PC-3 (cell line): ENCODE data around the gene C1orf185. TPM values are rescaled to one million over a fixed set of nuclear protein-coding genes. Genes with fewer than 3 reads are reported as not detected.

ENCODE experiments used
- ATAC-seq: fragments of 200-7000 bp; cut with Tn5 transposase; 2 replicates; pipeline ENCODE4 v1.9.1; 2020; ENCODE audit warnings: mild to moderate bottlenecking, moderate library complexity
- BruUV-seq: library from RNA; stranded (reverse); fragments of 400-500 nt; replicated peaks from 2 replicates; lab custom pipeline; 2021; lab: Mats Ljungman, UMichigan
- CTCF ChIA-PET: fragments of 300-600 bp; sonication (Branson Sonifier 250); formaldehyde crosslinking; loops from one replicate; lab custom pipeline; 2022; ENCODE audit warnings: antibody characterized with exemption; lab: Charles Lee
- POLR2A ChIA-PET: fragments of 300-600 bp; sonication (Branson Sonifier 250); formaldehyde crosslinking; loops from one replicate; lab custom pipeline; 2022; ENCODE audit warnings: antibody characterized with exemption; ENCODE audit not compliant: unreplicated experiment; lab: Charles Lee
- DNase-seq: peaks from one replicate; pipeline ENCODE4 v3.0.0-alpha.2; 2015
- H2AFZ ChIP-seq: fragments of 300-600 bp; sonication (generic); 2 replicates; pipeline ENCODE4 v1.6.0; 2016; ENCODE audit warnings: antibody characterized with exemption, low read length
- H3F3A ChIP-seq: fragments of 300-600 bp; sonication (generic); one replicate; pipeline ENCODE4 v1.6.0; 2017; ENCODE audit warnings: antibody characterized with exemption, low read length, control low read depth, mild to moderate bottlenecking; ENCODE audit not compliant: unreplicated experiment
- H3K27ac ChIP-seq: fragments of 300-600 bp; sonication (generic); 2 replicates; pipeline ENCODE4 v1.5.1; 2016; ENCODE audit warnings: mild to moderate bottlenecking, low read length
- H3K27me3 ChIP-seq: fragments of 300-600 bp; sonication (generic); 2 replicates; pipeline ENCODE4 v1.6.1; 2016; ENCODE audit warnings: low read length, mixed read lengths
- H3K36me3 ChIP-seq: fragments of 300-600 bp; sonication (generic); 2 replicates; pipeline ENCODE4 v1.6.1; 2016; ENCODE audit warnings: low read depth, mixed run types, low read length, mixed read lengths
- H3K4me1 ChIP-seq: fragments of 300-600 bp; sonication (generic); 2 replicates; pipeline ENCODE4 v1.5.1; 2016; ENCODE audit warnings: low read length; ENCODE audit not compliant: insufficient read depth
- H3K4me2 ChIP-seq: fragments of 300-600 bp; sonication (generic); 2 replicates; pipeline ENCODE4 v1.6.0; 2016; ENCODE audit warnings: low read length
- H3K4me3 ChIP-seq: fragments of 300-600 bp; sonication (generic); 2 replicates; pipeline ENCODE4 v1.5.1; 2016; ENCODE audit warnings: mild to moderate bottlenecking, low read length, mixed read lengths
- H3K79me2 ChIP-seq: fragments of 300-600 bp; sonication (generic); 2 replicates; pipeline ENCODE4 v1.6.1; 2017; ENCODE audit warnings: low read length, mixed read lengths
- H3K9ac ChIP-seq: fragments of 300-600 bp; sonication (generic); 2 replicates; pipeline ENCODE4 v1.6.0; 2016; ENCODE audit warnings: mild to moderate bottlenecking, low read length
- H3K9me2 ChIP-seq: fragments of 300-600 bp; sonication (generic); replicated peaks from 2 replicates; pipeline ENCODE4 v1.6.1; 2016; ENCODE audit warnings: mixed run types, low read length, mixed read lengths
- H3K9me3 ChIP-seq: fragments of 300-600 bp; sonication (generic); 2 replicates; pipeline ENCODE4 v1.6.1; 2016; ENCODE audit warnings: low read length, mixed read lengths
- H4K20me1 ChIP-seq: fragments of 300-600 bp; sonication (generic); 2 replicates; pipeline ENCODE4 v1.6.1; 2016; ENCODE audit warnings: low read length, mixed read lengths
- CTCF ChIP-seq: fragments of 300-600 bp; sonication (generic); conservative IDR thresholded peaks from 2 replicates; pipeline ENCODE4 v1.5.1; 2017; ENCODE audit warnings: antibody characterized with exemption, low read depth, mild to moderate bottlenecking, low read length
- EZH2 ChIP-seq: fragments of 300-600 bp; sonication (generic); IDR thresholded peaks from one replicate; pipeline ENCODE4 v1.6.1; 2017; ENCODE audit warnings: antibody characterized with exemption, mild to moderate bottlenecking, low read length; ENCODE audit not compliant: unreplicated experiment
- EZH2phosphoT487 ChIP-seq: fragments of 300-600 bp; sonication (generic); IDR thresholded peaks from 2 replicates; pipeline ENCODE4 v1.6.1; 2018; ENCODE audit warnings: mild to moderate bottlenecking, antibody characterized with exemption, low read length, borderline replicate concordance
- intact Hi-C: fragments of 100-400 bp; cut with micrococcal nuclease; formaldehyde crosslinking; loops from 2 replicates; pipeline ENCODE4 v1.9.0; 2023
- total RNA-seq: library from RNA; depleted of rRNA; stranded (reverse); fragments of >200 nt; gene quantifications from 2 replicates; pipeline ENCODE4 v1.2.3, GENCODE V29; 2014

The C1orf185 gene
- total RNA-seq, 1 experiment from 2014 or later, result not detected

- Histone ChIP-seq H3K27me3 (no peaks in the 10 kb centered on the region), H3K79me2 (no peaks in the 10 kb centered on the region), H3K4me2 (no peak overlapping the region; the same call in 1 of the 2 replicates), H3K4me3 (no peak overlapping the region), H3K9me2 (no peaks in the 10 kb centered on the region), H3K4me1 (peaks cover 34% of the 10 kb centered on the region), H2AFZ (no peak overlapping the region), H3K27ac (peak overlapping the region; percentile 86), H3K9ac (0 out of 2 replicates have a peak overlapping the region, but pooled peaks have one; percentile 52), H3K9me3 (0 out of 2 replicates have a peak, but pooled peaks cover 5% of the 10 kb centered on the region), H3K36me3 (no peaks in the 10 kb centered on the region), H4K20me1 (no peaks in the 10 kb centered on the region), H3F3A (peaks cover 9% of the 10 kb centered on the region)
- ChIA-PET CTCF (interaction anchor here (0.5 kb wide), 1 partner anchor 463 kb away, joined by 3 read pairs; no protein-coding TSS in a partner anchor), POLR2A (interaction anchor here (0.6 kb wide), 1 partner anchor 230 kb away, joined by 26 read pairs; no protein-coding TSS in a partner anchor)
- DNase-seq (peak; percentile 73), ATAC-seq (peak; percentile 4; the same call in 1 of the 2 replicates)
- no TSS peak for BruUV-seq
- TF ChIP-seq EZH2phosphoT487 (no peak), EZH2 (no peak), CTCF (no peak)
- intact Hi-C loops, result no loop called here
Measured at GRCh38 chr1:51061231-51061918, 40.7 kb upstream of the C1orf185 start.

- DNase-seq (peak; percentile 98), ATAC-seq (peak; percentile 91)
- no TSS peak for BruUV-seq
- Histone ChIP-seq H3K27me3 (no peaks in the 10 kb centered on the region), H3K4me3 (0 out of 2 replicates have a peak overlapping the region, but pooled peaks have one; percentile 10), H3K4me1 (peaks cover 34% of the 10 kb centered on the region), H3K36me3 (no peaks in the 10 kb centered on the region), H3K9ac (peak overlapping the region; percentile 52), H4K20me1 (no peaks in the 10 kb centered on the region), H3K9me2 (no peaks in the 10 kb centered on the region), H3K4me2 (peak overlapping the region; percentile 64), H3F3A (peaks cover 9% of the 10 kb centered on the region), H3K79me2 (no peaks in the 10 kb centered on the region), H3K27ac (peak overlapping the region; percentile 86), H2AFZ (no peak overlapping the region), H3K9me3 (0 out of 2 replicates have a peak, but pooled peaks cover 5% of the 10 kb centered on the region)
- intact Hi-C loops, result loop anchor here (2.0 kb wide), 1 partner anchor 86 kb away; no protein-coding TSS in a partner anchor
- ChIA-PET POLR2A (interaction anchor here (0.6 to 0.7 kb wide), 3 partner anchors 112 to 371 kb away, joined by 3 to 5 read pairs (median 4); no protein-coding TSS in a partner anchor), CTCF (interaction anchor here (0.5 to 1.0 kb wide), 2 partner anchors 25 to 228 kb away, joined by 3 read pairs; no protein-coding TSS in a partner anchor)
- TF ChIP-seq EZH2 (no peak), CTCF (no peak), EZH2phosphoT487 (no peak)
Measured at GRCh38 chr1:51063121-51063520, 38.9 kb upstream of the C1orf185 start.
